GM10266 (cell line): Measurements from ENCODE around the gene CNTNAP4.

Experiments
- DNase-seq: peaks from one replicate; pipeline ENCODE4 v3.0.0; 2012; ENCODE audit errors: extremely low spot score
- CTCF ChIP-seq: IDR thresholded peaks from 2 replicates; pipeline ENCODE4 v1.5.1; 2012; ENCODE audit warnings: mild to moderate bottlenecking, low read depth; ENCODE audit not compliant: control insufficient read depth, insufficient read depth; ENCODE audit errors: missing control alignments

The CNTNAP4 gene

GRCh38 chr16:76478105-76478504 is 200.9 kb downstream of the CNTNAP4 start:
- no peak for DNase-seq
- no peak for TF ChIP-seq CTCF

GRCh38 chr16:76483307-76483909 is 206.2 kb downstream of the CNTNAP4 start:
- DNase-seq, result no peak
- no peak for TF ChIP-seq CTCF

GRCh38 chr16:76484020-76484419 is 206.8 kb downstream of the CNTNAP4 start:
- DNase-seq, result no peak
- TF ChIP-seq CTCF, result no peak

- TF ChIP-seq CTCF, result no peak
- DNase-seq, result no peak
These were observed 209.5 kb downstream of the CNTNAP4 start for GRCh38 chr16:76486740-76487139.

- no peak for TF ChIP-seq CTCF
- no peak for DNase-seq
These were observed 210.3 kb downstream of the CNTNAP4 start for GRCh38 chr16:76487411-76488064.

GRCh38 chr16:76488065-76488417 is 210.8 kb downstream of the CNTNAP4 start:
- TF ChIP-seq CTCF, result no peak
- no peak for DNase-seq

GRCh38 chr16:76490036-76490639 is 212.9 kb downstream of the CNTNAP4 start:
- DNase-seq, result no peak
- TF ChIP-seq CTCF, result no peak
